ENCODE results near the gene DCLK2.

- no peak for TF ChIP-seq GATA2 (IDR thresholded peaks at IDR 0.05; ENCODE audit: low read depth, low read length)
- no peak for TF ChIP-seq GATA3 (IDR thresholded peaks at IDR 0.05; ENCODE audit: low read depth, low read length)
Measured at GRCh38 chr4:150136036-150136435, 57.8 kb downstream of the DCLK2 start.
